ENCODE results near the gene WDFY4. TPM values are rescaled to one million over a fixed set of nuclear protein-coding genes. Genes with fewer than 3 reads are reported as not detected.

The WDFY4 gene
- total and polyA plus RNA-seq, 2 experiments from 2014 or later, result not detected

- no peak for TF ChIP-seq EZH2 (IDR thresholded peaks at IDR 0.05; ENCODE audit: insufficient read depth, poor library complexity, severe bottlenecking)
- no peak for TF ChIP-seq EZH2phosphoT487 (IDR thresholded peaks at IDR 0.05; ENCODE audit: insufficient read depth, low read depth)
- H3K79me2 ChIP-seq (ENCODE audit: insufficient read depth), result peaks cover 43% of the 10 kb centered on the region
- H2AFZ ChIP-seq, result no peak overlapping the region
- H3K27ac ChIP-seq, result no peak overlapping the region
- H4K20me1 ChIP-seq (ENCODE audit: insufficient read depth), result no peaks in the 10 kb centered on the region
- no peaks in the 10 kb centered on the region for H3K36me3 ChIP-seq (ENCODE audit: low read depth)
- H3K4me2 ChIP-seq (ENCODE audit: unreplicated experiment), result no peak overlapping the region
- no peaks in the 10 kb centered on the region for H3K9me3 ChIP-seq (ENCODE audit: low read depth)
- H3K4me1 ChIP-seq (ENCODE audit: insufficient read depth), result peaks cover 8% of the 10 kb centered on the region; the same call in 1 of the 2 replicates
- H3F3A ChIP-seq (ENCODE audit: insufficient read depth), result no peaks in the 10 kb centered on the region; the same call in 1 of the 2 replicates
- DNase-seq, result no peak
- 96 to 98% methylated on average over 2 of the region's 2 CpGs for WGBS, 2 experiments (ENCODE audit: low coverage in 1 of 2, low lambda C conversion rate in 2 of 2, missing lambda C conversion rate in 2 of 2)
- no peaks in the 10 kb centered on the region for H3K9me2 ChIP-seq (ENCODE audit: insufficient read depth)
- in situ Hi-C loops (cut with MboI), result loop anchor here (5.0 to 25.0 kb wide), 3 partner anchors 99 to 511 kb away; no protein-coding TSS in a partner anchor
- H3K4me3 ChIP-seq, result no peak overlapping the region
- no peak overlapping the region for H3K9ac ChIP-seq
- no peaks in the 10 kb centered on the region for H3K27me3 ChIP-seq (replicated peaks; ENCODE audit: insufficient read depth)
Measured at GRCh38 chr10:48651293-48651692, 33.4 kb upstream of the WDFY4 start.

DNA sequence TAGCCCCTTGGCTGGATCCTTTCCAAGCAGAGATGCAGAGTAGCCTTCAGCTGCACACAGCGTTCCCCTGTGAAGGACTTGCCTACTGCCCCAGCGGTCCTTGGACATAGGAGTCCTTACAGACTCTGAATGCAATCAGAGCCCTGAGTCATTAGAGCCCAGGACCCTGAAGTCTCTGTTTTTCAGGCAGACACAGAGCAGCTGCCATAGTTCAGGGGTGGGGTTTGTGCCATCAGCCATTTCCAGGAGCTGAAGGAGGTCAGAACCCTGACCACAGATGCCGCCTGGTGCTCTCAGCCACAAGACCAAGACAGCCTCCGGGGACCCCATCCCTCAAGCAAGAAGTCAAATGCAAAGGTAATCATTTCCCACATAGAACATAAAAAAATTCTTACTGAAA is 32.8 kb upstream of the WDFY4 start:
- H2AFZ ChIP-seq, result no peak overlapping the region
- no peaks in the 10 kb centered on the region for H3K9me2 ChIP-seq (ENCODE audit: insufficient read depth)
- no peaks in the 10 kb centered on the region for H3K27me3 ChIP-seq (replicated peaks; ENCODE audit: insufficient read depth)
- no peaks in the 10 kb centered on the region for H3K9me3 ChIP-seq (ENCODE audit: low read depth)
- H3K4me2 ChIP-seq (ENCODE audit: unreplicated experiment), result no peak overlapping the region
- DNase-seq, result no peak
- TF ChIP-seq EZH2phosphoT487 (IDR thresholded peaks at IDR 0.05; ENCODE audit: insufficient read depth, low read depth), result no peak
- no peak for TF ChIP-seq EZH2 (IDR thresholded peaks at IDR 0.05; ENCODE audit: insufficient read depth, poor library complexity, severe bottlenecking)
- H4K20me1 ChIP-seq (ENCODE audit: insufficient read depth), result no peaks in the 10 kb centered on the region
- no peak overlapping the region for H3K4me3 ChIP-seq
- WGBS, 2 experiments (ENCODE audit: low coverage in 1 of 2, low lambda C conversion rate in 2 of 2, missing lambda C conversion rate in 2 of 2), result 98 to 99% methylated on average over 4 of the region's 4 CpGs
- H3K79me2 ChIP-seq (ENCODE audit: insufficient read depth), result peaks cover 38% of the 10 kb centered on the region
- no peak overlapping the region for H3K9ac ChIP-seq
- H3K36me3 ChIP-seq (ENCODE audit: low read depth), result no peaks in the 10 kb centered on the region
- H3K4me1 ChIP-seq (ENCODE audit: insufficient read depth), result peaks cover 11% of the 10 kb centered on the region; the same call in 1 of the 2 replicates
- in situ Hi-C loops (cut with MboI), result loop anchor here (5.0 to 25.0 kb wide), 3 partner anchors 100 to 510 kb away; no protein-coding TSS in a partner anchor
- H3F3A ChIP-seq (ENCODE audit: insufficient read depth), result no peaks in the 10 kb centered on the region; the same call in 1 of the 2 replicates
- H3K27ac ChIP-seq, result no peak overlapping the region

DNA sequence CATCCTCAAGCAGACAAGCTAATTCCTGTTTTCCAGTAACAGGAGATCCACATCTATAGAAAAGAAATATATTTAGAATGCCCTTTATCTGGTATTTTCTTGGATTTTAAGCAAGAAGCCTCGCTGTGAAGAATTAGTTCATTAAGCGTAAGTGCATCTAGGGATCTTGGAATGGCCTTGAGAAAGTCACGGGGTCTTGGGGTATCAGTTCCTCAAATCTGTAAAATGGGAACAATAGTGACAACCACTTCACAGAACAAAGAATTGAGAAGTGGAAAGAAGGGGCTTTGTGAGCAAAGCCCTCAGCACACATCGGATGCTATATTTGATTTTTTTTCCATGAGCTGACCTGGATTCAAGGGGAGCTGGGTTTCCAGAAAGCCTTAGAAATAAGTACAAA is 32.3 kb upstream of the WDFY4 start:
- no peak for DNase-seq
- in situ Hi-C loops (cut with MboI), result loop anchor here (5.0 to 25.0 kb wide), 3 partner anchors 100 to 510 kb away; no protein-coding TSS in a partner anchor
- Histone ChIP-seq H3K27ac (no peak overlapping the region), H3K36me3 (ENCODE audit: low read depth) (no peaks in the 10 kb centered on the region), H3K79me2 (ENCODE audit: insufficient read depth) (peaks cover 33% of the 10 kb centered on the region), H3K4me3 (no peak overlapping the region), H3K27me3 (replicated peaks; ENCODE audit: insufficient read depth) (no peaks in the 10 kb centered on the region), H3K4me1 (ENCODE audit: insufficient read depth) (peaks cover 11% of the 10 kb centered on the region; the same call in 1 of the 2 replicates), H4K20me1 (ENCODE audit: insufficient read depth) (no peaks in the 10 kb centered on the region), H3K4me2 (ENCODE audit: unreplicated experiment) (no peak overlapping the region), H3K9ac (no peak overlapping the region), H3K9me3 (ENCODE audit: low read depth) (no peaks in the 10 kb centered on the region), H3K9me2 (ENCODE audit: insufficient read depth) (no peaks in the 10 kb centered on the region), H3F3A (ENCODE audit: insufficient read depth) (no peaks in the 10 kb centered on the region; the same call in 1 of the 2 replicates), H2AFZ (no peak overlapping the region)
- WGBS, 2 experiments (ENCODE audit: low coverage in 1 of 2, low lambda C conversion rate in 2 of 2, missing lambda C conversion rate in 2 of 2), result 92 to 93% methylated on average over 4 of the region's 4 CpGs
- TF ChIP-seq EZH2 (IDR thresholded peaks at IDR 0.05; ENCODE audit: insufficient read depth, poor library complexity, severe bottlenecking), result no peak
- TF ChIP-seq EZH2phosphoT487 (IDR thresholded peaks at IDR 0.05; ENCODE audit: insufficient read depth, low read depth), result no peak

GRCh38 chr10:48653347-48653746 is 31.3 kb upstream of the WDFY4 start:
- peaks cover 33% of the 10 kb centered on the region for H3K79me2 ChIP-seq (ENCODE audit: insufficient read depth)
- no peak overlapping the region for H3K27ac ChIP-seq
- no peaks in the 10 kb centered on the region for H3K36me3 ChIP-seq (ENCODE audit: low read depth)
- TF ChIP-seq EZH2phosphoT487 (IDR thresholded peaks at IDR 0.05; ENCODE audit: insufficient read depth, low read depth) (no peak), EZH2 (IDR thresholded peaks at IDR 0.05; ENCODE audit: insufficient read depth, poor library complexity, severe bottlenecking) (no peak)
- H3K27me3 ChIP-seq (replicated peaks; ENCODE audit: insufficient read depth), result no peaks in the 10 kb centered on the region
- no peak overlapping the region for H3K9ac ChIP-seq
- WGBS, 2 experiments (ENCODE audit: low coverage in 1 of 2, low lambda C conversion rate in 2 of 2, missing lambda C conversion rate in 2 of 2), result 96 to 99% methylated on average over 5 of the region's 5 CpGs
- H3K4me2 ChIP-seq (ENCODE audit: unreplicated experiment), result no peak overlapping the region
- no peak overlapping the region for H3K4me3 ChIP-seq
- no peaks in the 10 kb centered on the region for H4K20me1 ChIP-seq (ENCODE audit: insufficient read depth)
- no peaks in the 10 kb centered on the region for H3K9me3 ChIP-seq (ENCODE audit: low read depth)
- H2AFZ ChIP-seq, result no peak overlapping the region
- peaks cover 11% of the 10 kb centered on the region; the same call in 1 of the 2 replicates for H3K4me1 ChIP-seq (ENCODE audit: insufficient read depth)
- H3K9me2 ChIP-seq (ENCODE audit: insufficient read depth), result no peaks in the 10 kb centered on the region
- in situ Hi-C loops (cut with MboI), result loop anchor here (5.0 to 25.0 kb wide), 3 partner anchors 101 to 509 kb away; no protein-coding TSS in a partner anchor
- no peaks in the 10 kb centered on the region; the same call in 1 of the 2 replicates for H3F3A ChIP-seq (ENCODE audit: insufficient read depth)
- DNase-seq, result no peak
